ENCODE measurements around the gene ADGRL3.

DNA sequence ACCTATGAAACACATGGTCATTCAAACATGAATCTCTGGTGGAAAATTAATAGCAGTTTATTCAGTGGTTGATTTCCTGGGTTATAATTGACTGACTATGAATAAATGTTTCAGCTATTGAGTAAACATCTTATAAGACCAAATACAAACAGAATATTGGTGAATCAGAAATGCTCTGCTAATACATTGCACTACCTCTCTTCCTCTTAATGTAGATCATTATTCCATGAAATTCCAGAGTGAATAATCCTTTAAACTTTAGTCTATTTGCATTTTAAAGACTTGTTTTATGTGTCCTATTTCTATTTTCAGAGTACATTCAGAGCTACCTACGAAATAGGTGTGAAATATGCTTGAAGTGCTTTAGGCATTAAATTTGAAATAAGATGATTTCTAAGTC lies 715.4 kb downstream of the ADGRL3 start:
- TF ChIP-seq, protein P1, sequence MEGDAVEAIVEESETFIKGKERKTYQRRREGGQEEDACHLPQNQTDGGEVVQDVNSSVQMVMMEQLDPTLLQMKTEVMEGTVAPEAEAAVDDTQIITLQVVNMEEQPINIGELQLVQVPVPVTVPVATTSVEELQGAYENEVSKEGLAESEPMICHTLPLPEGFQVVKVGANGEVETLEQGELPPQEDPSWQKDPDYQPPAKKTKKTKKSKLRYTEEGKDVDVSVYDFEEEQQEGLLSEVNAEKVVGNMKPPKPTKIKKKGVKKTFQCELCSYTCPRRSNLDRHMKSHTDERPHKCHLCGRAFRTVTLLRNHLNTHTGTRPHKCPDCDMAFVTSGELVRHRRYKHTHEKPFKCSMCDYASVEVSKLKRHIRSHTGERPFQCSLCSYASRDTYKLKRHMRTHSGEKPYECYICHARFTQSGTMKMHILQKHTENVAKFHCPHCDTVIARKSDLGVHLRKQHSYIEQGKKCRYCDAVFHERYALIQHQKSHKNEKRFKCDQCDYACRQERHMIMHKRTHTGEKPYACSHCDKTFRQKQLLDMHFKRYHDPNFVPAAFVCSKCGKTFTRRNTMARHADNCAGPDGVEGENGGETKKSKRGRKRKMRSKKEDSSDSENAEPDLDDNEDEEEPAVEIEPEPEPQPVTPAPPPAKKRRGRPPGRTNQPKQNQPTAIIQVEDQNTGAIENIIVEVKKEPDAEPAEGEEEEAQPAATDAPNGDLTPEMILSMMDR (IDR thresholded peaks at IDR 0.05): no peak
- TF ChIP-seq EP300 (IDR thresholded peaks at IDR 0.05): no peak

All from esophagus muscularis mucosa (tissue), 3 donors.